Neuronal stem cell (in vitro differentiated cells): ENCODE results near the gene ATP13A1.
"Not testable (repeated sequence)": the region's sequence is repeated elsewhere in the genome, so short reads cannot be mapped to it uniquely, and the experiment has no call there.

Experiments used
- DNase-seq: peaks from one replicate; pipeline ENCODE4 v3.0.0-alpha.2; 2013; ENCODE audit warnings: low spot score
- H2AFZ ChIP-seq: one replicate; pipeline ENCODE4 v1.6.1; 2013; ENCODE audit warnings: mild to moderate bottlenecking, low read length, inconsistent platforms
- H2AK5ac ChIP-seq: 2 replicates; pipeline ENCODE4 v1.6.1; 2013; ENCODE audit warnings: low read depth, mild to moderate bottlenecking, inconsistent platforms, low read length, moderate library complexity, mixed read lengths
- H2BK120ac ChIP-seq: 2 replicates; pipeline ENCODE4 v1.6.1; 2013; ENCODE audit warnings: low read depth, mild to moderate bottlenecking, inconsistent platforms, low read length, moderate library complexity, mixed read lengths
- H2BK12ac ChIP-seq: one replicate; pipeline ENCODE4 v1.6.1; 2013; ENCODE audit warnings: low read length, inconsistent platforms
- H2BK15ac ChIP-seq: 2 replicates; pipeline ENCODE4 v1.6.1; 2013; ENCODE audit warnings: mild to moderate bottlenecking, low read length, inconsistent platforms, mixed read lengths
- H2BK5ac ChIP-seq: one replicate; pipeline ENCODE4 v1.6.1; 2013; ENCODE audit warnings: inconsistent platforms, mild to moderate bottlenecking, low read length, moderate library complexity
- H3K14ac ChIP-seq: one replicate; pipeline ENCODE4 v1.6.1; 2013; ENCODE audit warnings: low read length, inconsistent platforms
- H3K18ac ChIP-seq: 2 replicates; pipeline ENCODE4 v1.6.1; 2013; ENCODE audit warnings: low read length, inconsistent platforms
- H3K23ac ChIP-seq: 2 replicates; pipeline ENCODE4 v1.6.1; 2013; ENCODE audit warnings: low read depth, mild to moderate bottlenecking, mixed read lengths, low read length, inconsistent platforms; ENCODE audit not compliant: poor library complexity
- H3K27ac ChIP-seq: replicated peaks from 3 replicates; pipeline ENCODE4 v1.5.1; 2013; ENCODE audit warnings: low read length, inconsistent platforms
- H3K27me3 ChIP-seq, 3 experiments: 2 replicates each; pipeline ENCODE4 v1.6.1; 2013; ENCODE audit warnings: low read length in 3 of 3, mild to moderate bottlenecking in 2 of 3, inconsistent platforms in 1 of 3, low read depth in 1 of 3, mixed read lengths in 1 of 3, moderate library complexity in 1 of 3; ENCODE audit not compliant: control insufficient read depth in 3 of 3, insufficient read depth in 3 of 3
- H3K36me3 ChIP-seq, 2 donors: replicated peaks in 1 of 2; 2 replicates each; pipeline ENCODE4 v1.6.1; 2013; ENCODE audit warnings: low read length in 2 of 2; ENCODE audit not compliant: control insufficient read depth in 2 of 2, insufficient read depth in 2 of 2
- H3K4ac ChIP-seq: 2 replicates; pipeline ENCODE4 v1.6.1; 2013; ENCODE audit warnings: inconsistent platforms, mild to moderate bottlenecking, low read length, moderate library complexity
- H3K4me1 ChIP-seq, 2 donors: 1 replicate in 1 of 2; 2 replicates in 1 of 2; pipeline ENCODE4 v1.6.1; 2013; ENCODE audit warnings: low read length in 2 of 2, low read depth in 1 of 2; ENCODE audit not compliant: control insufficient read depth in 2 of 2, insufficient read depth in 1 of 2
- H3K4me2 ChIP-seq: one replicate; pipeline ENCODE4 v1.6.1; 2013; ENCODE audit warnings: mild to moderate bottlenecking, low read length, inconsistent platforms; ENCODE audit not compliant: insufficient read depth, poor library complexity, severe bottlenecking
- H3K4me3 ChIP-seq, 2 donors: 2 replicates each; pipeline ENCODE4 v1.5.1; 2013; ENCODE audit warnings: low read length in 2 of 2, mild to moderate bottlenecking in 2 of 2, inconsistent platforms in 1 of 2, moderate library complexity in 1 of 2
- H3K79me1 ChIP-seq: one replicate; pipeline ENCODE4 v1.6.1; 2013; ENCODE audit warnings: low read depth, mild to moderate bottlenecking, inconsistent platforms, low read length, moderate library complexity
- H3K9ac ChIP-seq: one replicate; pipeline ENCODE4 v1.6.1; 2013; ENCODE audit warnings: mild to moderate bottlenecking, low read depth, low read length, inconsistent platforms; ENCODE audit not compliant: poor library complexity
- H3K9me3 ChIP-seq, 2 donors: replicated peaks in 1 of 2; 2 replicates each; pipeline versions ENCODE3 to v1.6.1; 2013; ENCODE audit warnings: low read length in 2 of 2, mild to moderate bottlenecking in 2 of 2, inconsistent platforms in 1 of 2, low read depth in 1 of 2, mixed read lengths in 1 of 2, moderate library complexity in 1 of 2; ENCODE audit not compliant: control insufficient read depth in 2 of 2, insufficient read depth in 1 of 2
- H4K8ac ChIP-seq: one replicate; pipeline ENCODE4 v1.6.1; 2013; ENCODE audit warnings: low read depth, mild to moderate bottlenecking, inconsistent platforms, low read length, moderate library complexity
- H4K91ac ChIP-seq: one replicate; pipeline ENCODE4 v1.6.1; 2013; ENCODE audit warnings: low read length, low read depth, mild to moderate bottlenecking, inconsistent platforms; ENCODE audit not compliant: poor library complexity
- WGBS, 2 donors: extraction: QIAGEN DNeasy Blood & Tissue Kit; methylation state at CpG; one replicate each; pipeline ENCODE4 v1.1.7; 2013; ENCODE audit warnings: missing lambda C conversion rate in 2 of 2, mixed read lengths in 1 of 2; ENCODE audit not compliant: insufficient read length in 2 of 2, insufficient replicate concordance in 1 of 2; ENCODE audit errors: extremely low coverage in 2 of 2; 5-methylcytosine and 5-hydroxymethylcytosine counted together

The ATP13A1 gene

DNA sequence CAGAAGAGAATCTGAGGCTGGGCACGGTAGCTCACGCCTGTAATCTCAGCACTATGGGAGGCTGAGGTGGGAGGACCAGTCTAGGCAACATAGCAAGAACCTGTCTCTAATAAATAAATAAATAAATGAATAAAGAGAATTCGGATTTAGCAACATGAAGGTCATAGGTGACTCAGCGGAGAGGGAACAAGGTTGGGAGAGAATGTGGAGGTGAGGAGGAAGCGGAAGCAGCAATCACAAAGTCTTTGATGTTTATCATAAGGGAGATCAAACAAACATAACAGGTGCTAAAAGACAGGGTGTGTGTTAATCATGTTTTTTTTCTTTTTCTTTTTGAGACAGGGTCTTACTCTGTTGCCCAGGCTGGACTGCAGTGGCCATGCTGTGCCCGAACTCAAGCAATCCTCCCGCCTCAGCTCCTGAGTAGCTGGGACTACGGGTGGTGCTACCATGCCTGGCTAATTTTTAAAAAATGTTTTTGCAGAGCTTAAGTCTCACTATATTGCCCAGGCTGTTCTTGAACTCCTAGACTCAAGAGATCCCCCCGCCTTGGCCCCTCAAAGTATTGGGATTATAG lies 61.3 kb downstream of the ATP13A1 start:
- H4K91ac ChIP-seq, result no peak overlapping the region
- H3K27ac ChIP-seq, result no peak overlapping the region
- no peak overlapping the region for H3K18ac ChIP-seq
- H2AFZ ChIP-seq, result no peak overlapping the region
- H3K4ac ChIP-seq, result no peak overlapping the region
- H2AK5ac ChIP-seq, result no peak overlapping the region
- H2BK120ac ChIP-seq, result no peak overlapping the region
- no peak overlapping the region for H3K23ac ChIP-seq
- H2BK5ac ChIP-seq, result no peak overlapping the region
- no peak overlapping the region for H3K4me3 ChIP-seq
- H3K27me3 ChIP-seq, result no peaks in the 10 kb centered on the region
- H3K4me1 ChIP-seq, result peaks cover 0 to 3% of the 10 kb centered on the region in 2 donors
- H3K79me1 ChIP-seq, result no peaks in the 10 kb centered on the region
- H3K14ac ChIP-seq, result no peak overlapping the region
- H2BK15ac ChIP-seq, result no peak overlapping the region
- DNase-seq, result no peak
- H2BK12ac ChIP-seq, result no peak overlapping the region
- peaks cover 3 to 6% of the 10 kb centered on the region in 2 donors for H3K36me3 ChIP-seq
- no peak overlapping the region for H3K9ac ChIP-seq
- no CpG with 5 or more reads among the region's 9 CpGs for WGBS, 2 donors
- no peak overlapping the region for H4K8ac ChIP-seq
- H3K4me2 ChIP-seq, result no peak overlapping the region
- H3K9me3 ChIP-seq, result no peaks in the 10 kb centered on the region

DNA sequence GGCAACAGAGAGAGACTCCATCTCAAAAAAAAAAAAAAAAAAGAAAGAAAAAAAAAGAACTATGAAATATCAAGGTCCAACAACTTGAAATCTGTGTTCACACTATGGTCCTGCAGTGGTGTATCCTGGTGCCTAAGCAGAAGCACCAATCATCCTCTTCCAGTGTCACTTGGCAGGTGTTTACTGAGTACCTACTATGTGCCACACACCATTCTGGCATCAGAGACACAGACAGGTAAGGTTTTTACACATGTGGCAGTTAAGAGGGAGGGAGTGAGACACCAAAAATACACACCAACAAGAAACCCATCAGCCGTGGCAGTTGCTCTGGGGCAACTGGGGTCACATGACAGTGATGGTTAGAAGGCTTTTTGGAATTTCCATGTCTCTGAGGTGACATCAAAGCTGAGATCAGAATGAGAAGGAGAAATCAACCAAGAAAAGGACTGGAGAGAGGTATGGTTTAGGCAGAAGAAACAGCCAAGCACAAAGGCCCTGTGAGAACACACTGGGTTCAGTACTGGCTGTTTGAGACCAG lies 62.6 kb downstream of the ATP13A1 start:
- no peak overlapping the region for H3K27ac ChIP-seq
- no peaks in the 10 kb centered on the region for H3K9me3 ChIP-seq
- no peak overlapping the region for H3K4ac ChIP-seq
- H3K4me1 ChIP-seq, result peaks cover 0 to 3% of the 10 kb centered on the region in 2 donors
- H3K14ac ChIP-seq, result no peak overlapping the region
- no CpG with 5 or more reads among the region's 1 CpG for WGBS, 2 donors
- no peak overlapping the region for H3K18ac ChIP-seq
- no peak overlapping the region for H2AK5ac ChIP-seq
- H2BK12ac ChIP-seq, result no peak overlapping the region
- H3K79me1 ChIP-seq, result no peaks in the 10 kb centered on the region
- no peak overlapping the region for H2BK120ac ChIP-seq
- no peak overlapping the region for H3K4me3 ChIP-seq
- H2BK15ac ChIP-seq, result no peak overlapping the region
- no peak overlapping the region for H3K23ac ChIP-seq
- no peak overlapping the region for H2BK5ac ChIP-seq
- no peak overlapping the region for H3K9ac ChIP-seq
- no peak overlapping the region for H2AFZ ChIP-seq
- no peak overlapping the region for H3K4me2 ChIP-seq
- no peak for DNase-seq
- H3K27me3 ChIP-seq, result no peaks in the 10 kb centered on the region
- H4K8ac ChIP-seq, result no peak overlapping the region
- H4K91ac ChIP-seq, result no peak overlapping the region
- H3K36me3 ChIP-seq, result peaks cover 3 to 6% of the 10 kb centered on the region in 2 donors

DNA sequence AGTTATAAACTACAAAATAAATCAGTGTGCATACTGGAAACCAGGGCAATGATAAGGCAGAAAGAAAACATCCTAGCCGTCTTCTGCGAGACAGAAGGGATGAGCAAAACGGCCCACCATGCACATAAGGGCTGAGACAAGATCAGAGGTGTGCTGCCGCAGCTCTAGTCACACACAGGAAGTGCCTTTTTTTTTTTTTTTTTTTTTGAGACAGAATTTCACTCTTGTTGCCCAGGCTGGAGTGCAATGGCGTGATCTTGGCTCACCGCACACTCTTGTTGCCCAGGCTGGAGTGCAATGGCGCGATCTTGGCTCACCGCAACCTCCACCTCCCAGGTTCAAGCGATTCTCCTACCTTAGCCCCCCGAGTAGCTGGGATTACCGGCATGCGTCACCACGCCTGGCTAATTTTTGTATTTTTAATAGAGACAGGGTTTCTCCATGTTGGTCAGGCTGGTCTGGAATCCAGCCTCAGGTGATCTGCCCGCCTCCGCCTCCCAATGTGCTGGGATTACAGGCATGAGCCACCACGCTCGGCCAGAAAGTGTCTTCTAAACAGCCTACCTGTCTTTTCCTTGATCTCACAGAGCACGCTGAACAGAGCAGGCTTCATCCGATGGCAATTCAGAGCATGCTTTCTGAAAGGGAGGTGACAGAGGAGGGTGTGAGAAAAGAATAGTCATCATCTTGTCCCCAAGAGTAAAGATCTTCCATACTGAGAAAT lies 64.6 kb downstream of the ATP13A1 start:
- not testable (repeated sequence) for H3K9me3 ChIP-seq, DNase-seq, H3K4me2 ChIP-seq, H4K8ac ChIP-seq, H3K4me1 ChIP-seq, H2BK120ac ChIP-seq, H3K4me3 ChIP-seq, H3K4ac ChIP-seq, H4K91ac ChIP-seq, H3K79me1 ChIP-seq, H3K23ac ChIP-seq, H3K36me3 ChIP-seq, H3K27me3 ChIP-seq, H2AFZ ChIP-seq, H2AK5ac ChIP-seq, H2BK12ac ChIP-seq, H3K14ac ChIP-seq, H3K9ac ChIP-seq, H2BK15ac ChIP-seq, H2BK5ac ChIP-seq, H3K18ac ChIP-seq, H3K27ac ChIP-seq
- no CpG with 5 or more reads among the region's 20 CpGs for WGBS, 2 donors

DNA sequence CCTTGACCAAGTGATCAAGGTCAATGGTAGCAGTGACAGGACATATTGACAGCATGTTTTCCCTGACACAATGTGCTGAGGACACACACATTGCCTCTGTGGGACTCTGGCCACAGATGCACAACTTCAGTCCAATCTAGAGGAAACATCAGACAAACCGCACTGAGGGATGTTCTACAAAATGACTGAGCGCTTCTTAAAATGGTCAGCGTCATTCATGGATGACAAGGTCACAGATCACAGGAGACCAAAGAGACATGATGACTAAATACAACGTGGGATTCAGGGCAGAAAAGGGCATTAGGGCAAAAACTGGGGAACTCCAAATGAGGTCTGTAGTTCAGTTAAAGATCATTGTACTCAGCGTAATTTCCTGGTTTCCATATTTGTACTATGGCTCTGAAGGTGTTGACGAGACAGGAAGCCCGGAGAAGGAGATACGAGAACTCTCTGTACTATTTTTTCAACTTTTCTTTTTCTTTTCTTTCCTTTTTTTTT lies 65.6 kb downstream of the ATP13A1 start:
- Histone ChIP-seq H2BK5ac (no peak overlapping the region), H3K4ac (no peak overlapping the region), H3K18ac (no peak overlapping the region), H3K23ac (no peak overlapping the region), H3K27ac (no peak overlapping the region), H3K9ac (no peak overlapping the region), H2AK5ac (no peak overlapping the region), H4K8ac (no peak overlapping the region), H3K36me3 (peaks cover 3 to 8% of the 10 kb centered on the region in 2 donors), H3K4me1 (peaks cover 0 to 1% of the 10 kb centered on the region in 2 donors), H3K4me2 (no peak overlapping the region), H2BK15ac (no peak overlapping the region), H2BK120ac (no peak overlapping the region), H3K4me3 (no peak overlapping the region), H3K27me3 (no peaks in the 10 kb centered on the region), H3K14ac (no peak overlapping the region), H2AFZ (no peak overlapping the region), H3K79me1 (no peaks in the 10 kb centered on the region), H2BK12ac (no peak overlapping the region), H3K9me3 (no peaks in the 10 kb centered on the region), H4K91ac (no peak overlapping the region)
- WGBS, 2 donors, result no CpG with 5 or more reads among the region's 8 CpGs
- no peak for DNase-seq
